Measurements from ENCODE around the gene MRTFA.

The MRTFA gene

GRCh38 chr22:40376149-40376548 is 260.4 kb downstream of the MRTFA start:
- no peak for DNase-seq

GRCh38 chr22:40374567-40374966 is 262.0 kb downstream of the MRTFA start:
- no peak for DNase-seq

DNA sequence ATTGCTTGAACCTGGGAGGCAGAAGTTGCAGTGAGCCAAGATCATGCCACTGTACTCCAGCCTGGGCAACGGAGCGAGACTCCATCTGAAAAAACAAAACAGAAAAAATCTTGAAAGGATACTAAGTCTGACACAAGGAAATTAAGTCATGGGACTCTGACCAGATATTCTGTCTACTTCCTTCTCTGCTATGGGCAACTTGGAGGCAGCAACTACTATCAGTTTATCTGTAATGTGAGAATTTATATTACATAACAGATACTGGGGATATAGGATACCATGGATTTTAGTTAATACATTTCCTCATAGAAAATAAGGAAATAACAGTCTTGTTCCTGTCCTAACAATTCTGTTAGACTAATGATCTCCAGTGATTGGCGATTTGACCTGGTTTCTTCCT is 267.7 kb downstream of the MRTFA start:
- no peak for DNase-seq

DNA sequence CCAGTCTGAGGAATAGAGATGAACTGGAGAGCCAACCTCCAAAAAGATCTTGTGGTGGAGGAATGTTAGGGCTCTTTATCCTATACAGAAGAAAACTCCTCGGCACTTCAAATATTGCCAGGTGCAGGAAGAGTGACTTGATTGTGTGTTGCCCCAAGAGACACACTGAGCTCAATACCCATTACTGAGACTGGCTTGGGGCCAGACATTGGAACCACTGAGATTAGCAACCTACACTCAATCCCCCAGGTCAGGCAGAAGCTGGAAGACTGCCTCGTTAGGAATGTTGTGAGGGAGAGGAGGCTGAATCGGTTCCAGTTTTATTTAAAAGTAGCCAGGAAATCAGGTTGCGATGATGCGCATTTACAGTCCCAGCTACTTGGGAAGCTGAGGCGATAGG is 268.5 kb downstream of the MRTFA start:
- no peak for DNase-seq

- DNase-seq = no peak
These were observed 269.2 kb downstream of the MRTFA start for GRCh38 chr22:40367342-40367741.

DNA sequence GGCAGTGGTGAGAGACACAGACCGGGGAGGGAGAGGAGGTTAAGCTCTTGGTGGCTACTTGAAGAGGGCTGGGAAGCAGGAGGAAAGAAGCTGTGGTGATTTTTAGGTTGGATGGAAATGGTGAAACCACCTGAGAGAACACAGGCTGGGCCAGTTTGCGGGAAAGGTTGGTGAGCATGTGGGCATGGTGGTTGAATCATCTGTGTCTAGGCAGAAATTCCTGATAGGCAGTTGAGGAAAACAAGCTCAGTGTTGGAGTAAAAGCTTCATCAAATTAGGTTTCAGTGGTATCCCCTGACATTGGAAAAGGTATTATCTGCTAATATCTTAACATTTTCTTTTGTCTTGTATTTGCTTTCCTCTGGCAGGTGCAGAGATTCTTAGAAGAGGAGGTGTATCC is 270.5 kb downstream of the MRTFA start:
- no peak for DNase-seq

- no peak for DNase-seq
These were observed 272.1 kb downstream of the MRTFA start for GRCh38 chr22:40364431-40364830.

GRCh38 chr22:40363059-40363458 is 273.5 kb downstream of the MRTFA start:
- no peak for DNase-seq

GRCh38 chr22:40361100-40361499 is 275.4 kb downstream of the MRTFA start:
- DNase-seq = no peak
